Activated T-cell treated with anti-CD3 and anti-CD28 coated beads for 1 hour (primary cell): Measurements from ENCODE around the gene TRPV4.

ENCODE experiments used
- DNase-seq: peaks from one replicate; pipeline ENCODE4 v3.0.0-alpha.2; 2020; ENCODE audit warnings: low read depth

The TRPV4 gene

DNA sequence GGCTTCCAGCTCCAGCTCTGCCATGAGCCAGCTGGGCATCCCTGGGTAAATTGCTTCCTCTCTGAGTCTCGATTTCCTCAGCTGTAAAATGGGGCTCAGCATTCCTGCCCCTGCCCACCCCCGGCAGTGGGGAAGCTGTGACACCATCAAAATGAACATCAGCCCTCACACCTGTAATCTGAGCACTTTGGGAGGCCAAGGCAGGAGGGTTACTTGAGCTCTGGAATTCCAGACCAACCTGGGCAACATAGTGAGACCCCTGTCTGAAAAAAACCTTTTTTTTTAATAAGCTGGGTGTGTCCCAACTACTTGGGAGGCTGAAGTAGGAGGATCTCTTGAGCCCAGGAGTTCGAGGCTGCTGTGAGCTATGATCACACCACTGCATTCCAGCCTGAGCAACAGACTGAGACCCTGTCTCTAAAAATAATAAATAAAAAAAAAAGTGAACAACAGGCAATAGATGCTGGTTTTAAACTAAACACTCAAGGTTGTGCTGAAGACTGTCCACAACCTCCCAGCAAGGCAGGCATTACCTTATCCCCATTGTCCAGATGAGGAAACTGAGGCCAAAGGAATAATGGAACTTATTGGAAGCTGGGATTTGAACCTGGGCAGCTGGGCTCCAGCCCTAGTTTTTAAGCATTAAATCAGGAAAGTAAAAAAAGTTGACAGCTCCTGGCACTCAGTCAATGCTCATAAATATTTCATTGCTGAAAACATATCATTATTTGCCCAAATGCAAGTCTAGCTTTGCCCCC lies 4.3 kb downstream of the TRPV4 start:
- no peak for DNase-seq

DNA sequence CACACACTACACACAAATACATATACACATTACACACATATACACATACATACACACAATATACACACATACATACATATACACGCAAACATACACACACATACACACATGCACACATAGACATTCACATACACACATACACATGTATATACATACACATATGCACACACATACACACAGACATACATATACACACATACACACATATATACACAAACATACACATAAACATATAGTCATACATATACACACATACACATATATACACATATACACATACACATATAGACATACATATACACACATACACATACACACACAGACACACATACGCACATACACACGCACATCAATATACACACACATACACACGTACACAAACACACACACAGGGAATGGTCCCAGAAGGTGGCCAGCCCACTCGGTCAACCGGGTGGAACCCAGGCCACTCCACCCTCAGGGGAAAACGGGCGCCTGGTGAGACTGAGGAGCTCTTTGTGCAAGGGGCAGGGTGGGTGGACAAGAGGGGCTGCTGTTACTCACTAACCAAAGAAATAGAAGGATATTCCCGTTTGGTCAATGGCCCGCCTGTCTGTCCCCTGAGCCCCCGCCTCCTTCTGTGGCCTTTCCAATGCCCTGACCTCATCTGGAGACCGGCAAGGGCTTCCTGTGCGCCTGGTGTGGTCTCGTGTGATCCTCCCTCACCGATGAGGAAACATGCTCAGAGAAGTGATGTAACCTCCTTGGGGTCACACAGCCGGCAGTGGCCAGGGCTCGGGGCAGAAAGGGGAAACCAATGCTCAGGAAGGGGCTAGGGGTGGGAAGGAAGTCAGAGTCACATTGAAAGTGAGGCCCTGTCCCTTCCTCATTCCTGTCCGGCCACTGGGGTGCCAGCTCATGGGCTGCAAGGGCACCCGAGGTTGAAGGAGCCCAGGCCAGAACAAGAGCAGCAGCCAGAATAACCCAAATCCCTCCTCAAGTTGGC lies 5.3 kb downstream of the TRPV4 start:
- no peak for DNase-seq

DNA sequence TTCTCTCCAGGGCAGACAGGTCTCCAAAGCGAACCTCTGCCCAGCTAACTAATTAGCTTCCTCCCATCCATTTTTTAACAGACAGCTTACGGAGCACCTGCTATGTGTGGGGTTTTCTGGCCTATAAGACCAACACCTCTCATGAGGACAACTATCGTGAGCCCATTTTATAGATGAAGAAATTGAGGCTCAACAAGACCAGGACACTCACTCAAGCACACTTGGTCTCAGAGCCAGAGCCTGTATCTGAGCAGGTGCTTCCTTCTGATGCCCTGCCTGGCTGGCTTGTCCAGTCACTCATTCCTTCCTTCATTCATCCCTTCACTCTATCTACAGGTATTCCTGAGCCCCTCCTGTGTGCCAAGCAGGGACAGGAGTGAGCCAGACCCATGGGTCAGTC lies 6.1 kb downstream of the TRPV4 start:
- DNase-seq, result no peak

DNA sequence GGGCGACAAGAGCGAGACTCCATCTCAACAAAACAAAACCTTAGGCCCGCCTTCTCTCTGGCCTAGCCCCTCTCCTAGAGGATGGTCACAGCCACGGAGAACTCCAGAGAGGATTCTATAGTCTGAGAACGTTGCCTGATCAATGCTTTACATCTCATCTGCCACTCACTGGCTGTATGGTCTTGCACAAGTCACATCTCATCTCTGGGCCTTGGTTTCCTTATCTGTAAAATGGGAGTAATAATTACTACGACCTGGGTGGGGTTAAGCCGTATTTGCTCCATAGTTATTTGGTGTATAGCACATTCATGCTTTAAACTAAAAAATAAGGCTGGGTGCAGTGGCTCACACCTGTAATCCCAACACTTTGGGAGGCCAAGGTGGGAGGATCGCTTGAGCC lies 8.5 kb downstream of the TRPV4 start:
- DNase-seq, result no peak

DNA sequence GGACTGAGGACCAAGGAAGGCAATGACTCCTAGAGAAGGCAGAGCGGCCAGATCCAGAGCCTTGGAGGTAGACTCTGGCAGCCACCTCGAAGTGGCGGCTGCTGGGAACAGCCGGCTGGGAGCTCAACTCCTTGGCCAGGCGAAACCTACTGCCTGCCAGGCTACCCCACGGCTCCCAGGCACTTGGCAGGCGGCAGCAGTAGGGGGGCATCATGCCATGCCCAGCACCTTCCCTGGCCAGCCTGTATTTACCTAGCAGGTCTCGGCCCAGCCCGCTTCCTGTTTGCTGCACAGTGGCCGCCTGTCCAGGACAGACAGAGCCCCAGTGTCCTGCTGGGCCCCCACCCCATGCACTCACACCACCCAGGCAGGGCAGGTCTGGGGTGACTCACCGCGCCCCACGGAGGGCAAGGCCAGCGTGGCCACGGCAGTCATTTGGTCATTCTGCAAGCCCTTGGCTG lies 10.2 kb downstream of the TRPV4 start:
- DNase-seq, result no peak

DNA sequence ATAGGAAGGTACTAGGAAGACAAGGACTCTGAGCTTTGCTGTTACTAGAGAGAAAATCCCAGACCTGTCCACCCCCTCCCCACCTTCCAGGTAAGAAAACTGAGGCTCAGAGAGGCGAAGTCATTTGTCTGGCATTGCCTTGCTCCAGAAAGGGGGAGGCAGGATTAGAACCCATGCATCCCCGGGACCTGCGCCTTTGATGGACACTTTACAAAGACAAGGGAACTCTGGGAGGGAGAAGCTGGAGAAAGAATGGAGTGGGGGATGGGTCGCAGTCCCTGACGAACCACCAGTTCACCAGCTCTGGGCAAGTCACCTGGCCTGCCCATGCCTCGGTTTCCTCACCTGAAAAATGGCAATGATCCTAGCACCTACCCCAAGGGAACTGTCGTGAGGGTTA lies 10.8 kb downstream of the TRPV4 start:
- DNase-seq, result no peak

DNA sequence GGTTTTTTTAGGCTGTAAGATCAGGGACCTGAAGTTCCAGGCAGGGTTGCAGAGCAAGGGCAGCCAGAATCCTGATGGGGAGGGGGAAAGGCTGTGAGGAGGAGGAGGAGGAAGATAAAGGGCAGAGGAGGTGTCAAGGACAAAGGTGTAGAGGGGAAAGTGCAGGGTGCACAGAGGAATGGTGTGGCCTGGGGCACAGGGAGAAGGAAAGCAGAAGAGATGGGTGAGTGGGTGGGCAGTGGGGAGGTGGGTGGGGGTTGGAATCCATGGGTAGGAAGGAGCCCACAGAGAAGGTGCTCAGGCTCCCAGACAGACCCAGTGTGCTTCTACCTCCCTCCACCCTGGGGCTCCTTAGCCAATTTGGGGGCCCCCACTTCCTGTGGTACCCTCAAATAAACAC lies 11.2 kb downstream of the TRPV4 start:
- no peak for DNase-seq

DNA sequence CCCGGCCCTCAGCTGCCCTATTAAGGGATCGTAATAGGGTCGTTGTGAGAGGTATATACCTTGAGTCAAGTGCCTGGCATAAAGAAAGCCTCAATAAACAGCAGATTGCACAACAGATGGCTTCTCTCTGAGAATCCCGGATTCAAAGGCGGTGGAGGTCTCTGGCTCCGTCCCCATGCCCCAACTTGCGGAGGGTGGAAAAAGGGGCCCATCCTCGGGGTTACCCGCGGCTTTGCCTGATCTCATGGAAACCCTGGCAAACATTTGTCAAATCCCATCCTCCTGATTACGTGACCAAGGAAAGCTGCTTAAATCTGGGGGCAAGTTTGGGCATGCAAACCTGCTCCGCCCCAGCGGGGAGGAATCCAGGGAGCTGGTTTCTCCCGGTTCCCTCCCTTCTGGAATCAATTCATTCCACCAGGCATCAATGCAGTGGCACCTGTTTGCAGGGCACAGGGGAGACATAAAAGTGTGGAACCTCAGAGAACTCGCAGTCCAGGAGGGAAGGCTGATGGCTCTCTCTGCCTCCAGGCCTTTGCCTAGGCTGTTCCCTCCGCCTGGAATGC lies 12.3 kb downstream of the TRPV4 start:
- DNase-seq, result no peak

DNA sequence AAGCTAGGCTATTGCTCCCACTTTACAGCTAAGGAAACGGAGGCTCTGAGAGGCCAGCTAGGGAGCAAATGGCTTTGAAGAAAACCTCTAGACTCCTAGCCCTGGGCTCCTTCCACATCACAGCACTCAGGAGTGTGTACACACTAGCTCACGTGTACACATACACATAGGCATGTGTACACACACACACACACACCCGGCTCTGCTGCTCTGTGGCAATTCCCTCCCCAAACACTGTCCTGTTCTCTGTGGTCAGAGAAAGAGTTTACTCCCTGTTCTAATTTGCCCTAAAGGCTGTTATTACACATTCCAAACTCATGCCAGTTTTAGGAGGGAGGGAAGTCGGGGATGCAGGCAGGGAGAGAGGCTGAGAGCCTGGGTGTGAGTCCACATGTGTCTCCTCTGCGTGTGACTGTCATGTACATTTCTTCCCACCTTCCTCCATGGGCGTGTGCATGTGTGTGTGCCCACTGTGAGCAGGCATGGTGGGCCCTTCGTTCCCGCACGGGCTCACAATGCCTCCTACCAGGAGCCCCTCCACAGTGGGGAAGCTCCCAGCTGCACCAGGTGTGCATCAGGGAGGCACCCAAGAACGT lies 14.2 kb downstream of the TRPV4 start:
- no peak for DNase-seq

DNA sequence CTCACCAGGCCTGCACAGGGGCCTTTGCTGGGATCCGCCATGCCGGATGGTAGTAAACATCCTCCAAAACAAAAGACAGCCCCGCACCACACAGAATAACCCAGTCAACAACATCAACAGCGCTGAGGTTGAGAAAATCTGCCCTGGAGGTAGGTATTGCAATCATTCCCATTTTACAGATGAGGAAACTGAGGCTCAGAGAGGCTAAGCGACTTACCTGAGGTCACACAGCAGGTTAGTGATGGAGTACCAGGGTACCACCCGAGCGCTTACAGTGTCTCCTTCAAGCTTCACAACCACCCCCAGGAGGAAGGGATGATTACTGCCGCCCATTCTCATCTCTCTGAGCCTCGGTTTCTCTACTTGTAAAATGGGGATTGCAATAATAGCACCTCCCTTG lies 14.9 kb downstream of the TRPV4 start:
- DNase-seq, result no peak

DNA sequence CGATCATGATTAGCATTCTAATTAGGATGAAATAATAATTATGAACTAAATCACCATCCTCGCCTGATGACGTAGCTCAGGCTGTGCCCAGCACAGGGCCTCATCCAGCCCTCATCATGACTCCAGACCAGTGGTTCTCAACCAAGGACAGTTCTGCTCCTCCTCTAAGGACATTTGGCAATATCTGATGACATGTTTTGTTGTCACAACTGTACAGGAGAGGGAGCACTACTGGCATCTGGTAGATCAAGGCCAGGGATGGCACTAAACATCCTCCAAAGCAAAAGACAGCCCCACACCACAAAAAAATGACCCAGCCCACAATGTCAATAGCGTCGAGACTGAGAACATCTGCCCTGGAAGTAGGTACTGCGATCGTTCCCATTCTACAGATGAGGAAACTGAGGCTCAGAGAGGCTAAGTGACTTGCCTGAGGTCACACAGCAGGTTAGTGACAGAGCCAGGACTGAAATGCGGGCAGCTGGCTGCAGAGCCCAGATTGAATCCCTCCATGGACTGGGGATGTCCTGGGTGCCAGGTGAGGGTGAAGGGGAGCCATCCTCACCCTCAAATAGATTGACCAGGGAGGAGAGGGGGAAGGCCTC lies 15.5 kb downstream of the TRPV4 start:
- no peak for DNase-seq

DNA sequence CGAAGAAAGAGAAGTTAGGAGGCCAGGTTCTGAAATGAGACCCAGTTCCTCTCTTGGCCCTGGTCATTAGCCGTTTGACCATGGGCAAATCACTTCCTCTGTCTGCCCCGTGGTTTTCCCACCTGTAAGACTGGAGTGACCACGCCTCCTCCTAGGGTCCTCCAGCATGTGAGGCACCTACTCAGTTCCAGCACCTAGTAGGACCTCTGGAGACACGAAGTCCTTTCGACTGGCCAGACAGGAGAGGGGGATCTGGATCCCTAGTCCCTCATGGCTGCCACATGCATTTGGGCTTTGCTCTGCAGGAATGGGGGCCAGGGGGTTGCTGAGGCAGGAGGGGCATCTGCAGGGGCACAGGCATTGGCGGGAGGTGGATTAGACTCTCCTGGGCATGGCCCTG lies 16.3 kb downstream of the TRPV4 start:
- DNase-seq, result no peak

DNA sequence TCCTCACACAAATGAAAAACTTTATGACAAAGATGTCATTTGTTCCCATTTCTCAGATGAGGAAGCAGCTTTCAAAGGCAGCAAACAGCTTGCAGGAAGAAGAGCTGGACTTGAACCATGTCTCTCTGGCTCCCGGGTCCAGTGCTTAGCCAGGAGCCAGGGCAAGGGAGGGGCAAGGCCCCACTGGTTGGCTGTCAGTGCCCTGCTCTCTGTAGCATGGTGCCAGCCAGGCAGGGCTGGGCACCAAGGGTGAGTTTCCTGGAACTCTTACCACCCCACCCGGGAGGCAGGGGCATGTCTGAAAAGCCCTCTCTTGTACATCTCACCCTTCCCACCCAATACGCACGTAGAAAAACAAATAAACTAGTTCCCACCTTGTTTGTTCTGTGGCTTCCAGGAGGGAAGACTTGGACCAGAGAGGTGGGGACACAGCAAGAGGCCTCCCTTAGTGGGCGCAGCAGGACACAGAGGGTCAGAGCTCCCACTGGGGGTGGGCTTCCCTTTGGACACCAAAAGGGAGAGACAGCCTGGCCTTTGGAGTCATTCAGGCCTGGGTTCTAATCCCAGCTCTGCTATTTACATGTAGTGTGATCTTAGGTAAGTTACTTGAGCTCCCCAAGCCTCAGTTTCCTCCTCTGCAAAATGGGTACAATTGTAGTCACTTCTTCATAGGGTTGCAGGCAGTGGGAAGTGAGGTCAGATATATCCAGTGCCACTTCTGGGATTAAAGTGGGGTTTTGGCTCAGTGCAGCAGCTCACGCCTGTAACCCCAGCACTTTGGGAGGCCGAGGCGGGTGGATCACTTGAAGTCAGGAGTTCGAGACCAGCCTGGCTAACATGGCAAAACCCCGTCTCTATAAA lies 17.2 kb downstream of the TRPV4 start:
- no peak for DNase-seq

DNA sequence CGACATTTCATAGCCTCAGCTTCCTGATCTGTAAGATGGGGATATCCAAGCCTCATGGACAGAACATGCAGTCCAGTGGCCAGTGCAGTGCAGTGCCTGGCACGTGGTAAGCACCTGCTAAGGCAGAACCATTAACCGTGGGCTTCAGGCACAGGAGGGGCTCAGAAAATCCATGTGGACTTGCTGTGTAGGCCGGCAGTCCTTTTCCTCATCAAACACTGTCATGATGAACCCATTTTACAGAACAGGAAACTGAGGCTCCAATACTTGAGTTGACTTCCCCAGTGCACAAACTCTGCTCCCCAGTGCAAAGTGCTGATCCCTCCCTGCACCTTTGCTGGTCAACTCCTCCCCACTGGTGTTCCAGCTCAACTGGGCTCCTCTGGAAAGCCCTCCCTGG lies 18.0 kb downstream of the TRPV4 start:
- no peak for DNase-seq

DNA sequence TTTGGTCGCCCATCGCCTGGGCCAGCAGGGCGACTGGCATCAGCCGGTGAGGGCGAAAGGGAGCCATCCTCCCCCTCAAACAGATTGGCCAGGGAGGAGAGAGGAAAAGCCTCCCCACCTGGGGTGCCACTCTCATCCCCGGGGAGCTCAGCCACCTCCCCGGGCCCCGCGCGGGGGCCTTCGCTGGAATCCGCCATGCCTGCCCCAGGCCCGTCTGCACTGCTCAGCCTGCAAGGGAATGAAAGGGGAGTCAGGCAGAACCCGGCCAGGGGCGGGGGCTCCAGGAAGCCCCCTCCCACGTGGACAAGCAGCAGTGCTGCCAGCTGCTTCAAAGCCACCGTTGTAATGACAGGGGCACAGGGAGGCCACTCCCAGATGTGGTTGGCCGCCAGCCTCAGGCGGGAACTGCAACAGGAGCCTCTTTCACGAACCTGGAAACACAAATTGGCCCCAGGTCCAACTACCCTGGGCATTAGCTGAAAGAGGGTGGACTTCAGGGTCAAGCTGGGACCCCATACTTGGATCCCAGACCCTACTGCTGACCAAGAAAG lies 18.5 kb downstream of the TRPV4 start:
- DNase-seq, result no peak

DNA sequence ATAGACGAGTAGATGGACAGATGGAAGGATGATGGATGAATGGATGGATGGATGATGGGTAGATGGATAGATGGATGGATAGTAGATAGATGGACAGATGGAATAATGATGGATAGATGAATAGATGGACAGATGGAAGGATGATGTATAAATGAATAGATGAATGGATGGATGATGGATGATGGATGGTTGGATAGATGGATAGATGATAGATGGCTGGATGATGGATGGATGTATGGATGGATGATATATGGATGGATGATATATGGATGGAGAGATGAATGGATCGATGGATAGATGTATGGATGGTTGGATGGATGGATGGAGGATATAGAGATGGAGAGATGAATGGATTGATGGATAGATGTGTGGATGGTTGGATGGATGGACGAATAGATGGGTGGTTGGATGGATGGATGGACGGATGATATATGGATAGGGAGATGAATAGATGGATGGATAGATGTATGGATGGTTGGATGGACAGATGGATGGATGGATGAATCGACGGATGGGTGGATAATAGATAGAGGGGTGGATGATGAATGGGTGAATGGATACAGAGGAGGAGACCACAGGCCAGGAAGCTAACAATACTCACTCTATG lies 19.3 kb downstream of the TRPV4 start:
- DNase-seq, result no peak

DNA sequence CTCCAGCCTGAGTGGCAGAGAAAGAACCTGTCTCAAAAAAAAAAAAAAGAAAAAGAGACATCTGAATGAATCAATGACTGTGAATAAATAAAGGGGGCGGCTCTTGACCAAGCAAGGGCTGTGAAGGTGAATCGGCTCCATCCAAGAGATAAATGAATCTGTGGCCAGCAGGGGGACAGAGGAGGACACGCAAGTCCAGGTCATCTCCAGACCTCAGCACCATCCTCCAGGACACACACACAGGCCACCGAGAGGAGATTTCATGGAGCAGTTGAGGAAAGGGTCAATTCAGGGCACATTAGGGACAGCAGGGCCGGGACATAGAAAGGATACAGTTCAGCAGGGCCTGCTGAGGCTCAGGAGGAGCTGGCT lies 21.6 kb downstream of the TRPV4 start:
- no peak for DNase-seq

DNA sequence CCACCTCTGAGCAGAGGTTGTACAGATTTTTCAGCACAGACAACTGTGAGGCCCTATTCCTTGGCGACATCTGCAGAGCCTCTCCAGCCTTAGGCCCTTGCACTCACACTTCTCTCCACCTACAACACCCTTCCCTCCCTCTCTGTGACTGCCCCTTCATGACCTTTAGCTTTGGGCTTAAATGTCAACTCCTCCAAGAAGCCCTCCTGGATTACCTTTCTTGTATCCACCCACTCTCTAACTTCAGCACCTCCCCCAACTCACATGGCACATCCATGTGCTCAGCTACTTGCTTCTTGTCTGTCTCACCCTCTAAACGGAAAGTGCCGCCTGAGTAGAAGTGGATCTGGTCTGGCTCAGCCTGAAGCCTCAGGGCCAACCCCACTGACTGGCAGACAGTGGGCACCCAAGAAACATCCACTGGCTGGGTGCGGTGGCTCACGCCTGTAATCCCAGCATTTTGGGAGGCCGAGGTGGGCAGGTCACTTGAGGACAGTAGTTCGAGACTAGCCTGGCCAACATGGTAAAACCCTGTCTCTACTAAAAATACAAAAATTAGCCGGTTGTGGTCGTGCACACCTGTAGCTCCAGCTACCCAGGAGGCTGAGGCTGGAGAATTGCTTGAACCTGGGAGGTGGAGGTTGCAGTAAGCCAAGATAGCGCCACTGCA lies 22.1 kb downstream of the TRPV4 start:
- no peak for DNase-seq

DNA sequence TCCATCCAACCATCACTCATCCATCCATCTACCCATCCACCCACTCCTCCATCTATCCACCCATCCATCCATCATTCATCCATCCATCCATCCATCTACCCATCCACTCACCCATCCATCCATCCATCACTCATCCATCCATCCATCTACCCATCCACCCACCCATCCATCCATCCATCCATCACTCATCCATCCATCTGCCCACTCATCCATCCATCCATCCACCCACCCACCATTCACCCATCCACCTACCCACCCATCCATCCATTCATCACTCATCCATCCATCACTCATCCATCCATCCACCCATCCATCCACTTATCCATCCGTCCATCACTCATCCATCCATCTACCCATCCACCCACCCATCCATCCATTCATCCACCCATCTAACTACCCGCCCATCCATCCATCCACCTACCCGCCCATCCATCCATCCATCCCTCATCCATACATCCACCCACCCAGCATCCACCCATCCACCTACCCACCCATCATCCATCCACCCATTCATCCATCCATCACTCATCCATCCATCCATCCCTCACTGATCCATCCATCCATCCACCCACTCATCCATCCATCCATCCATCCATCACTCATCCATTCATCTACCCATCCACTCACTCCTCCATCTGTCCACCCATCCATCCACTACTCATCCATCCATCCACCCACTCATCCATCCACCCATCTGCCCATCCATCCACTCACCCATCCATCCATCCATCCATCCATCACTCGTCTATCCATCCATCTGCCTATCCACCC lies 24.1 kb downstream of the TRPV4 start:
- no peak for DNase-seq
